Measurements from ENCODE around the gene FMO2.

DNA sequence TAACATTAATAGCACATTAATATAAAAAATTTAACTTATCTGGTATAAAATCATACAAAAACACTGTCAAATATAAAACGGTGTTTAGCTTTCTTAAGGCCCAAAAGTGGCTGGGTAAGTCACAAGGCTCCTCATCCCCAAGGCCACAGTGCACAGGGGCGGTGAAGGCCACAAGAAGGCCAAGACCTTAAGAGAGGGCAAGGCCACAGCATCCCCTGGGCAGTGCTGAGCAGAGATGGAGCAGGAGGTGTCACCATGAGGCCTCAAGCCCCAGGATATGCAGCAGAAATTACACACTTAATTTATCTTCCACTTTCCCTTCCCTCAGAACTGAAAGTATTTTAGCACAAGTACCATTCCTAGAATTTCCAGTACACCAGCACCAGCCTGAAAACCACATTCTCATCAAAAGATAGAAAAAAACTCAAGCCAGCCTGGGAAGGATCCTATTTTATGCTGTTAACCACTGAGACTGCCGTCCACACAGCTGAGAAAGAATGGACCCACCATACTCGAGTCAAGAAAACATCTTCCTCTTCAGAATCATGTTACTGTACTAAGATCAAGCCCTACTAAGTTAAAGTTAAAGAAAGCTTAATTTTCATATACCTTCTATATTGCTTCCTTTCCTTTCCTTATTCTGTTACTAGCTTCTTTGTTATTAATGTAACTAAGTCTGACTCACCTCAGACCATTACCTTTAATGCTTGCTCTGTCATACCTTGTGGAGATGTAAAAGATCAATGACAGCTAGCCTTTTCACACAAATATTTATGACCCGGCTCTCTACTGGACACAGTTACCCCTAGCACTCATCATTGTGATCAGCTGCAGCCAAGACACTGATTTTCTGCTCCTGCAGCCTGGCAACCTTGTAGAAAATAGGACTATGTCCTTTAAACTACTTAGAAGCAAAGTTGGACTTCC is 36.8 kb downstream of the FMO2 start:
- TF ChIP-seq EZH2phosphoT487 (IDR thresholded peaks at IDR 0.05; ENCODE audit: insufficient read depth, low read depth) (no peak), EZH2 (IDR thresholded peaks at IDR 0.05; ENCODE audit: insufficient read depth, poor library complexity, severe bottlenecking) (no peak)

All from GM23248 (cell line).